GM21786 (cell line): Measurements from ENCODE around the gene CCL27.
A peak's percentile ranks its signal among the peaks of the same experiment; 100 is the strongest.

ENCODE experiments used
- ATAC-seq: cut with Tn5 transposase; IDR thresholded peaks from one replicate; pipeline ENCODE4 v1.9.1; 2021; ENCODE audit not compliant: unreplicated experiment

The CCL27 gene

DNA sequence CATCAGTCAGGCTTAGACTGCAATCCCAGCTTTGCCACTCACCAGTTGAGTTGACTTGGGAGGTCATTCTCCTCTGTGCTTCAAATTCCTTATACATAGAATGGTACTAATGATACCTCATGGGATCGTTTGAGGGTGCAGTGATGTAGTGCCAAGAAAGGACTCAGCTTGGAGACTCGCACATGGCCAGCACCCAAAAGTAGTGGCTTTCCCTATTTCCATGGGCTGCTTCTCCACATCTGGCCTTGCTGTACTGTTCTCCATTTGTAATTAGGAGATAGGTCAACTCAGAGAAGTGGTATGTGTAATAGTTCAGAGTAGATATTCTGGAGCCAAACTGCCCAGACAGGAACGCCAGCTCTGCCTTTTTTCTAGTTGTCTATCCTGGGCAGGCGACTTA, 23.1 kb upstream of the CCL27 start:
- ATAC-seq, result no peak

- no peak for ATAC-seq
Observed at GRCh38 chr9:34684816-34685215, 22.4 kb upstream of the CCL27 start.

- ATAC-seq, result no peak
Observed at GRCh38 chr9:34684145-34684544, 21.7 kb upstream of the CCL27 start.

GRCh38 chr9:34675869-34676268, 13.4 kb upstream of the CCL27 start:
- no peak for ATAC-seq

DNA sequence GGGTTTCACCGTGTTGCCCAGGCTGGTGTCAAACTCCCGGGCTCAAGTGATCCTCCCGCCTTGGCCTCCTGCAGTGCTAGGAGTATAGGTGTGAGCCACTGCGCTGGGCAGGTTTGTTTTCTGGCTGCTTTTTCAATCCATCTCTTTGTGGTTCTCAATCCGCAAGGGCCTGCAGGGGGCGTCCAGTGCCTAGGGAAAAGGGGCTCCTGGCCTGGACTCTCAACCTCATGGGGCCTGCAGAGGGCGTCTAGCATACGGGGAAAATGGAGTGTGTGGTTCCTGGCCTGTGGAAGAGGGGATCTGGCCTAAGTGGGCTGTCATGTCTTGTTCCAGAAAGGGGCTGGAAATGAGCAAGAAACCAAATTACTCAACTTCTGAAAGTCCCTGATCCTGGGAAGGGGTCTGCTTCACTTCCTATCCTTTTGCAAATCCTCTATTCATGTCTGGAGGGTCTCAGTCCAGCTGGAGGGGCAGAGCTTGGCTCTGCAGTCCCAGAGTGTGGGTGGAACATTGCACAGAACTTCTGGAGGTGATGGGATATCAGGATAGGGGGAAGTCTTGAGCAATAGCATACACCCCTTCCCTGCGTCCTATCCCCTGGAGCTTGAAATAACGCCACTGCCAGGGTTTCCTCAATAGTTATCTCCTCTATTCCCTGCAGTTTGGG, 12.7 kb upstream of the CCL27 start:
- ATAC-seq, result peak; percentile 60

DNA sequence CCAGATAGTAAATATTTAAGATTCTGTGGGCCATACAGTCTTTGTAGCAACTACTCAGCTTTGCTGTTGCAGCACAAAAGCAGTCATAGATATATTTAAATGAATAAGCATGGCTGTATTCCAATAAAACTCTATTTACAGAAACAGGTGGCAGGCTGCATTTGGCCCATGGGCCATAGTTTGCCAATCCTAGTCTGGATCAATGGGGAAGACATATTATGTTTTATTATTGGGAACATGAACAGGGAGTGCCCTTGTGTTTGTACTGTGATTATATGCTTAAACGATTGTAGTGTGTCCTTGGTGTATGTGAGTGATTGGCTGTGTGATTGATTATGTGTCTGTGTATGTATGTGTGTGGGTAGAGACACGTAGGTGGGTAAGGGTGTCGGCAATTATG, 12.0 kb upstream of the CCL27 start:
- no peak for ATAC-seq

DNA sequence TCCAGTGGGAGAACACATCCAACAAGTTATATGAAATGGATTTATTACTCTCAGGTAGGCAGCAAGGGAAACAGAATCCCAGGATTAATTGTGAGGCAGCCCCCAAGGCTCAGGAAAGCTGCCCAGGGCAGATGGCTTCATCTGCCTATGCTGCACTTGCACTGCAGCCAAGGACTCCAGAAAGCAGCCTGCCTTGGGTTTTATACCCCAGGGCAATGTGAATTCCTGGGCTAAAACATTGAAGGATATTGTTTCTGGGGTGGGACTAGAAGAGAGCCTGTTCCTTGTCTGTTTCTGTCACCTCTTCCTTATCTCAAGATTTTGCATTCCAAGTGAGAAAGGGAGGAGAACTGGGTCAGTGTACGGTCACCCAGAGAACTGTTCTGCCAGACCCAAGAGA, 8.8 kb upstream of the CCL27 start:
- no peak for ATAC-seq

- ATAC-seq, result no peak
Observed at GRCh38 chr9:34669809-34670562, 7.5 kb upstream of the CCL27 start.

GRCh38 chr9:34665381-34666250, 3.2 kb upstream of the CCL27 start:
- peak; percentile 59 for ATAC-seq

DNA sequence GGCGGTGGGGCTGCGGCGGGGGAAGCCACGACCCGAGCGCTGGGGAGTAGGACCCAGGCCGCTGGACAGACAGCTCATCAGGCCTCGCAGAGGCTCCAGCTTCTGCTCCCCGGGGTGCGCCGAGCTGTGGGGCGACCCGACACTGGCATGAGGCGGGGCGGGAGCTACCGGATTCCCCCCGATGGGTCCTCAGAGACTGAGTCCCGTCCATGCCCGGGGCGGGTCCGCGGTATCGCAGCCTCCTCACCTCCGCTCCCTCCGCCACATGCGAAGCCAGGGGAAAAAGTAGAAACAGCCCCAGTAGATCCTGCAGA, 2.6 kb upstream of the CCL27 start:
- peak; percentile 13 for ATAC-seq

- ATAC-seq, result peak; percentile 63
Observed at GRCh38 chr9:34664281-34665066, 2.0 kb upstream of the CCL27 start.

DNA sequence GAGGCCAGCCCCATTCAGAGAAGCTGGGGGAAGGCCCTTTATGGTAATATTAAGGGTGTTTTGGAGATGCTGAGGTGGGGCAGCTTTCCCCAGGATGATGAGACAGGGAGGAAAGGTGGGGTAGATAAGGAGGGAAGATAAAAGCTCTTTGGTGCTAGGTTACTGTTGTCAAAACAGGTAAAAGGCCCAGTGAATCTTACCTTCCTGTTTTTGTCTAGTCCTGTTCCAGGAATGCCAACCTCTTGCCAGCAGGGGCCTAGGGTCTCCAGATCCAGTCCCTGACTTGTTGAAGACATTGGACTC, 797 bp upstream of the CCL27 start:
- ATAC-seq, result no peak

DNA sequence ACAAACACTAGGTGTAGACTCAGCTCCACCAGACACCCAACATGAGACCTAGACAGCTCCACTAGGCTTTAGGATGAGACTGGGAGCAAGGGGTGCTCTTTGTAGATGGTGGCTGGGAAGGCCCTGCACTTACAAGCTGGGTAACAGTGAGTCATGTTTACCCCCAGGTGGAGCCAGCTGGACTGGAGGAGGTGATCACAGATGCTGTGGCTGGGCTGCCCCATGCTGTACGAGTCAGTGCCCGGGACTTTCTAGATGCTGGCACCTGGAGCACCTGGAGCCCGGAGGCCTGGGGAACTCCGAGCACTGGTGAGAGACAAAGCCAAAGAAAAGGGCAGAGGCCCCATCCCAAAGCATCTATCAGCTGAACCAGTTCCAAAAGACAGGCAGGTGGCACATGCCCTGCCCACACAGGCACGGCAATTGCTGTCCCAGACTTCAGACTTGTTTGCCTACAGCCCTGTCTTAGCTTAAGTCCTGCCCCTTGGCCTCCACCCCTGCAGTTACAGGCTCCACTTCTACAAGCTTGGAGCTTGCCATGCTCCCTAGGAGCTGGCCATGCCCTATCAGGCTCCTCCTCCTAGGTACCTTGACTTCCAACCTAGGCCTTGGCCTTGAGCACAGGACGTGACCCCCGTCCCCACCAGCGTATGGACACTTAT, 2.7 kb downstream of the CCL27 start:
- no peak for ATAC-seq

DNA sequence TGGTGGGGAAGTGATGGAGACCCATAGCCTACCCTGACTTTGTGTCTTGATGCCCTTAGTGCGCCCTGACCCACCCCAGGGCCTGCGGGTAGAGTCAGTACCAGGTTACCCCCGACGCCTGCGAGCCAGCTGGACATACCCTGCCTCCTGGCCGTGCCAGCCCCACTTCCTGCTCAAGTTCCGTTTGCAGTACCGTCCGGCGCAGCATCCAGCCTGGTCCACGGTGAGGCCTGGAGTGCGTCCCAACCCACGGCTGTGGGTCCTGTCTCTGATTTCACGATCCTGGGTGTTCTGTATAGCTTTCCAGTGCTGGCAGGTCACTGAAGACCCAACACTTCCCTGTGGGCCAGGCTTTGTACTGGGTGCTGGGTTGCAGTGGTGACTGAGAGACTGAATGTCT, 4.0 kb downstream of the CCL27 start:
- ATAC-seq, result no peak

GRCh38 chr9:34656992-34657391, 5.5 kb downstream of the CCL27 start:
- no peak for ATAC-seq

DNA sequence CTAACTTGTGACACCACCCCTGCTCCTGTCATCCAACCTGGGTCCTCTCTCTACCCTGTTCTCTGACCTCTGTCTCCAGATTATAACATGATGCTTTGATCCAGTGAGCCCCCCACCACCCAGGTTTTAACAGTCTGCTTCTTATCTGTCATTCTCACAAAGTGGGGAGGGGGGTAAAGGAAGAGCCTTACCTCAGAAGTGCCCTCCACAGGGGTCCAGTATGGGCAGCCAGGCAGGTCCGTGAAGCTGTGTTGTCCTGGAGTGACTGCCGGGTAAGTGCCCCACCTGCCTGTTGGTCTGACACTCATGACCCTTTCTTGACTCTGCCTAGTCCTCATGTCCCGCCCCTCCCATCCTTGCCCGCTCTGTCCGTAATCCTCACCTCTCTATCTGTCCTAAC, 7.1 kb downstream of the CCL27 start:
- no peak for ATAC-seq

- no peak for ATAC-seq
Observed at GRCh38 chr9:34654323-34655051, 8.0 kb downstream of the CCL27 start.

- no peak for ATAC-seq
Observed at GRCh38 chr9:34653151-34654072, 9.0 kb downstream of the CCL27 start.

DNA sequence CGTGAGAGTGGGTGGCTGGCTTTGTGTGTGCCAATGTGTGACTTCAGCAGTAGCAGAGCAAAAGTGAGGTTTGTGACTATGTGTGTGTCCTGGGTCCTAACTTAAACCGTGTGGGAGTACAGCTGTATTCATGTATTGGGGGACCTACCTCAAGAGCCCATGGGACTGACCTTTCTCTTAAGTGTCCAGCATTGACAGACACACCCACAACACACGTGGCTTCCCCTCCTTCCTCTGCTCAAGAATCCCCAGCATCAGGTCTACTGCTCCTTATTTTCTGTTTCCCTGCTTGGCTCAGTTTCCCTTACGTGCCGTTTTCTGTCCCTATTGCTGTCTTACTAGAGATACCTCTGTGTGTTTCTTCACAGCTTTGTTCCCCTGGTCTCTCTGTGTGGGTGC, 9.9 kb downstream of the CCL27 start:
- no peak for ATAC-seq
